Osteoblast (primary cell): Measurements from ENCODE around the gene SYT13. TPM values are rescaled to one million over a fixed set of nuclear protein-coding genes. Genes with fewer than 3 reads are reported as not detected.

Source experiments
- DNase-seq: peaks from one replicate; pipeline ENCODE4 v3.0.0; 2011; ENCODE audit warnings: low spot score, mixed read lengths; ENCODE audit not compliant: insufficient read length; ENCODE audit errors: missing footprints
- H2AFZ ChIP-seq: 2 replicates; pipeline ENCODE4 v1.6.0; 2011; ENCODE audit warnings: mild to moderate bottlenecking, low read length
- H3K27ac ChIP-seq: 2 replicates; pipeline ENCODE4 v1.5.1; 2011; ENCODE audit warnings: mild to moderate bottlenecking, low read depth, low read length, moderate library complexity
- H3K27me3 ChIP-seq: 2 replicates; pipeline ENCODE4 v1.6.0; 2012; ENCODE audit warnings: mild to moderate bottlenecking, control low read depth, inconsistent platforms, low read length, moderate library complexity; ENCODE audit not compliant: insufficient read depth
- H3K36me3 ChIP-seq: 2 replicates; pipeline ENCODE4 v1.5.1; 2011; ENCODE audit warnings: mild to moderate bottlenecking, low read length, control low read depth, moderate library complexity; ENCODE audit not compliant: insufficient read depth
- H3K4me1 ChIP-seq: 2 replicates; pipeline ENCODE4 v1.5.1; 2011; ENCODE audit warnings: mild to moderate bottlenecking, low read length, control low read depth, moderate library complexity; ENCODE audit not compliant: insufficient read depth
- H3K4me2 ChIP-seq: 2 replicates; pipeline ENCODE4 v1.6.0; 2011; ENCODE audit warnings: mild to moderate bottlenecking, low read length; ENCODE audit not compliant: insufficient read depth
- H3K4me3 ChIP-seq: fragments of 200-600 bp; sonication (generic); 3 replicates; pipeline ENCODE4 v1.5.1; 2012; ENCODE audit warnings: mild to moderate bottlenecking, low read length, inconsistent platforms; ENCODE audit not compliant: insufficient read depth
- H3K79me2 ChIP-seq: 2 replicates; pipeline ENCODE4 v1.6.0; 2012; ENCODE audit warnings: mild to moderate bottlenecking, low read length, control low read depth, inconsistent platforms; ENCODE audit not compliant: insufficient read depth
- H3K9me3 ChIP-seq: 2 replicates; pipeline ENCODE4 v1.5.1; 2011; ENCODE audit warnings: low read depth, low read length, control low read depth
- H4K20me1 ChIP-seq: 2 replicates; pipeline ENCODE4 v1.6.0; 2012; ENCODE audit warnings: mild to moderate bottlenecking, low read length, control low read depth; ENCODE audit not compliant: insufficient read depth
- CTCF ChIP-seq: IDR thresholded peaks from 2 replicates; pipeline ENCODE4 v1.5.1; 2011; ENCODE audit warnings: mild to moderate bottlenecking, low read depth, low read length, moderate library complexity; ENCODE audit errors: extremely low read depth
- total RNA-seq: library from RNA; depleted of rRNA; stranded (reverse); fragments of >200 nt; gene quantifications from 2 replicates; pipeline ENCODE4 v1.2.3, GENCODE V29; 2012

SYT13 gene
- total RNA-seq, 1 donor: under 0.01 TPM

- Histone ChIP-seq H3K36me3 (no peaks in the 10 kb centered on the region), H4K20me1 (no peaks in the 10 kb centered on the region), H2AFZ (no peak overlapping the region), H3K4me3 (no peak overlapping the region), H3K79me2 (no peaks in the 10 kb centered on the region), H3K27me3 (no peaks in the 10 kb centered on the region), H3K4me2 (no peak overlapping the region), H3K9me3 (no peaks in the 10 kb centered on the region), H3K4me1 (no peaks in the 10 kb centered on the region), H3K27ac (no peak overlapping the region)
- TF ChIP-seq CTCF: no peak
- no peak for DNase-seq
These were observed 70.9 kb downstream of the SYT13 start for GRCh38 chr11:45215098-45215865.

DNA sequence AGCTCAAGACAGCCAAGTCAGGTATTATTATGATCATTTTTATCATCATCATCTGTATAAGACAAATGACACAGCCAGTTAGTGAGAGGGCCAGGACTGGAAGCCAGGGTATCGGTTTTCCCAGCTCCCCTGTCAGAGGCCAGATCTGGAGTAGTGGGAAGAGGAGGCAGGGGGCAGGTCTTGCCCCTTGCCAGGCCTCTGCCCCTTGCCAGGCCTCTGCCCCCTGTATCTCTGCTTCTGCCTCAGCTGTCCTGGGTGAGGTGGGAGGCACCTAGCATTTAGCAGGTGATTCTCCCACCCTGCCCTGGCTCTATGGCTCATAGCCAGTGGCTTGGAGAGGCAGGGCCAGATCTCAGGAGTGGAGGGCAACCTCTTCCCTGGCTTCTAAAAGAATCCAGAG, 72.4 kb downstream of the SYT13 start:
- no peak for TF ChIP-seq CTCF
- Histone ChIP-seq H3K4me1 (no peaks in the 10 kb centered on the region), H3K4me3 (no peak overlapping the region), H3K4me2 (no peak overlapping the region), H3K9me3 (no peaks in the 10 kb centered on the region), H3K27me3 (no peaks in the 10 kb centered on the region), H2AFZ (no peak overlapping the region), H3K27ac (no peak overlapping the region), H4K20me1 (no peaks in the 10 kb centered on the region), H3K79me2 (no peaks in the 10 kb centered on the region), H3K36me3 (no peaks in the 10 kb centered on the region)
- DNase-seq: no peak

DNA sequence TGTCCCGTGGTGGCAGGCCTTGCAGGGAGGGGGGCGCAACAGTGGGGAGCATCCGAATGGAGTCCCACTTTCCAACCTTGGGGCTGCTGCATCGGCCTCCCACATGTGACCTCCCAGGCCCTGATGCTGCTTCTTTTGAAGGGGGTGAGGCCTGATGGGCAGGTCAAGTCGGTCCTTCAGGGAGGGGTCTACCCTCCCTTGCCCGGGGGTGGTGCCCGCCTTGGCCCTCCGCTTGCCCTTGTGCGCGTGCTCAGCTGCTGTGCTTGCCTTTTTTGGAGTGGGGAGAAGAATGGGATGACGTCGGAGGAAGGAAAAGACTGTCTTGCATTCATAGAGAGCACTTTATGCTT, 72.8 kb downstream of the SYT13 start:
- Histone ChIP-seq H3K9me3 (no peaks in the 10 kb centered on the region), H3K4me1 (no peaks in the 10 kb centered on the region), H3K4me2 (no peak overlapping the region), H3K79me2 (no peaks in the 10 kb centered on the region), H3K4me3 (no peak overlapping the region), H3K27ac (no peak overlapping the region), H4K20me1 (no peaks in the 10 kb centered on the region), H3K27me3 (no peaks in the 10 kb centered on the region), H2AFZ (no peak overlapping the region), H3K36me3 (no peaks in the 10 kb centered on the region)
- TF ChIP-seq CTCF: no peak
- no peak for DNase-seq

- peak; percentile 17 for TF ChIP-seq CTCF
- no peak for DNase-seq
- Histone ChIP-seq H3K27ac (no peak overlapping the region), H4K20me1 (no peaks in the 10 kb centered on the region), H3K4me3 (no peak overlapping the region), H3K36me3 (no peaks in the 10 kb centered on the region), H3K79me2 (no peaks in the 10 kb centered on the region), H3K27me3 (no peaks in the 10 kb centered on the region), H3K4me1 (no peaks in the 10 kb centered on the region), H3K9me3 (no peaks in the 10 kb centered on the region), H2AFZ (no peak overlapping the region), H3K4me2 (no peak overlapping the region)
These were observed 73.4 kb downstream of the SYT13 start for GRCh38 chr11:45212566-45213315.
